Activated T-helper 2 cell treated with anti-CD3 and anti-CD28 coated beads, Interferon-gamma antibody, Interleukin-2, Interleukin-4, amounts not matched to agents 10 μg/mL and 5 μg/mL and 100 μg/mL, durations not matched to agents 14 hours and 24 hours and 36 hours (primary cell): ENCODE results near the gene KCNN3. TPM values are rescaled to one million over a fixed set of nuclear protein-coding genes. Genes with fewer than 3 reads are reported as not detected.
A peak's percentile ranks its signal among the peaks of the same experiment; 100 is the strongest.

Source experiments
- DNase-seq: peaks from one replicate; pipeline ENCODE4 v3.0.0; 2021; ENCODE audit warnings: low spot score
- H3K27ac Mint-ChIP-seq: one replicate; pipeline ENCODE4 v1.8.0; 2021; ENCODE audit warnings: mixed read lengths
- H3K27me3 Mint-ChIP-seq: one replicate; pipeline ENCODE4 v1.8.0; 2021; ENCODE audit warnings: low read depth, mixed read lengths
- H3K36me3 Mint-ChIP-seq: one replicate; pipeline ENCODE4 v1.8.0; 2021; ENCODE audit warnings: low read depth, mixed read lengths
- H3K4me1 Mint-ChIP-seq: one replicate; pipeline ENCODE4 v1.8.0; 2021; ENCODE audit warnings: low read depth, mixed read lengths
- H3K4me3 Mint-ChIP-seq: one replicate; pipeline ENCODE4 v1.8.0; 2021; ENCODE audit warnings: low read depth, mild to moderate bottlenecking, moderate library complexity, mixed read lengths
- H3K9me3 Mint-ChIP-seq: one replicate; pipeline ENCODE4 v1.8.0; 2021; ENCODE audit warnings: mixed read lengths
- intact Hi-C: fragments of 100-400 bp; cut with micrococcal nuclease; formaldehyde crosslinking; loops from one replicate; pipeline ENCODE4 v1.15.1; 2023
- total RNA-seq: library from RNA; stranded (reverse); gene quantifications from 2 replicates; pipeline ENCODE4 v1.2.3, GENCODE V29; 2022

The KCNN3 gene
- total RNA-seq, 1 donor from 2014 or later = 0.91 TPM

GRCh38 chr1:154863315-154864174 lies 6.5 kb downstream of the KCNN3 start:
- H3K27me3 Mint-ChIP-seq = peaks cover 20% of the 10 kb centered on the region
- no peak for DNase-seq
- no peaks in the 10 kb centered on the region for H3K9me3 Mint-ChIP-seq
- intact Hi-C loops = no loop called here
- no peaks in the 10 kb centered on the region for H3K36me3 Mint-ChIP-seq
- peak overlapping the region; percentile 33 for H3K27ac Mint-ChIP-seq
- H3K4me3 Mint-ChIP-seq = no peak overlapping the region
- peaks cover 20% of the 10 kb centered on the region for H3K4me1 Mint-ChIP-seq

- DNase-seq = no peak
- Mint-ChIP-seq H3K4me3 (no peak overlapping the region), H3K4me1 (peaks cover 22% of the 10 kb centered on the region), H3K36me3 (no peaks in the 10 kb centered on the region), H3K9me3 (no peaks in the 10 kb centered on the region), H3K27ac (no peak overlapping the region), H3K27me3 (peaks cover 13% of the 10 kb centered on the region)
- intact Hi-C loops = no loop called here
These were observed 7.2 kb downstream of the KCNN3 start for GRCh38 chr1:154862907-154863306.

GRCh38 chr1:154861607-154862094 lies 8.4 kb downstream of the KCNN3 start:
- H3K4me3 Mint-ChIP-seq = no peak overlapping the region
- peaks cover 25% of the 10 kb centered on the region for H3K4me1 Mint-ChIP-seq
- DNase-seq = no peak
- intact Hi-C loops = no loop called here
- peaks cover 6% of the 10 kb centered on the region for H3K27me3 Mint-ChIP-seq
- no peaks in the 10 kb centered on the region for H3K9me3 Mint-ChIP-seq
- H3K27ac Mint-ChIP-seq = no peak overlapping the region
- H3K36me3 Mint-ChIP-seq = no peaks in the 10 kb centered on the region

GRCh38 chr1:154860156-154860870 lies 9.8 kb downstream of the KCNN3 start:
- H3K27me3 Mint-ChIP-seq = no peaks in the 10 kb centered on the region
- no peak overlapping the region for H3K4me3 Mint-ChIP-seq
- H3K36me3 Mint-ChIP-seq = no peaks in the 10 kb centered on the region
- peaks cover 24% of the 10 kb centered on the region for H3K4me1 Mint-ChIP-seq
- no peaks in the 10 kb centered on the region for H3K9me3 Mint-ChIP-seq
- no peak overlapping the region for H3K27ac Mint-ChIP-seq
- DNase-seq = no peak
- intact Hi-C loops = no loop called here

GRCh38 chr1:154859786-154860155 lies 10.3 kb downstream of the KCNN3 start:
- no peaks in the 10 kb centered on the region for H3K36me3 Mint-ChIP-seq
- intact Hi-C loops = no loop called here
- no peaks in the 10 kb centered on the region for H3K9me3 Mint-ChIP-seq
- no peak for DNase-seq
- H3K27ac Mint-ChIP-seq = no peak overlapping the region
- peaks cover 24% of the 10 kb centered on the region for H3K4me1 Mint-ChIP-seq
- H3K4me3 Mint-ChIP-seq = no peak overlapping the region
- no peaks in the 10 kb centered on the region for H3K27me3 Mint-ChIP-seq

GRCh38 chr1:154859151-154859785 lies 10.8 kb downstream of the KCNN3 start:
- intact Hi-C loops = no loop called here

GRCh38 chr1:154857441-154858215 lies 12.5 kb downstream of the KCNN3 start:
- Mint-ChIP-seq H3K4me3 (no peak overlapping the region), H3K4me1 (peaks cover 15% of the 10 kb centered on the region), H3K9me3 (no peaks in the 10 kb centered on the region), H3K27ac (no peak overlapping the region), H3K36me3 (no peaks in the 10 kb centered on the region), H3K27me3 (no peaks in the 10 kb centered on the region)
- no peak for DNase-seq
- intact Hi-C loops = no loop called here

More at GRCh38 chr1:154859151-154859785, 10.8 kb downstream of the KCNN3 start:
- Mint-ChIP-seq H3K27ac (no peak overlapping the region), H3K27me3 (no peaks in the 10 kb centered on the region), H3K9me3 (no peaks in the 10 kb centered on the region), H3K4me1 (peaks cover 20% of the 10 kb centered on the region), H3K36me3 (no peaks in the 10 kb centered on the region), H3K4me3 (no peak overlapping the region)
- no peak for DNase-seq

- no peaks in the 10 kb centered on the region for H3K9me3 Mint-ChIP-seq
- intact Hi-C loops = no loop called here
- no peak overlapping the region for H3K27ac Mint-ChIP-seq
- no peaks in the 10 kb centered on the region for H3K36me3 Mint-ChIP-seq
- peaks cover 15% of the 10 kb centered on the region for H3K4me1 Mint-ChIP-seq
- no peak overlapping the region for H3K4me3 Mint-ChIP-seq
- no peak for DNase-seq
- no peaks in the 10 kb centered on the region for H3K27me3 Mint-ChIP-seq
These were observed 13.1 kb downstream of the KCNN3 start for GRCh38 chr1:154857022-154857421.

GRCh38 chr1:154856544-154856943 lies 13.5 kb downstream of the KCNN3 start:
- H3K4me1 Mint-ChIP-seq = peaks cover 15% of the 10 kb centered on the region

GRCh38 chr1:154856049-154856448 lies 14.0 kb downstream of the KCNN3 start:
- no peak overlapping the region for H3K27ac Mint-ChIP-seq
- no peaks in the 10 kb centered on the region for H3K9me3 Mint-ChIP-seq
- H3K36me3 Mint-ChIP-seq = no peaks in the 10 kb centered on the region
- intact Hi-C loops = no loop called here
- H3K4me3 Mint-ChIP-seq = no peak overlapping the region
- H3K27me3 Mint-ChIP-seq = no peaks in the 10 kb centered on the region
- no peak for DNase-seq
- H3K4me1 Mint-ChIP-seq = peaks cover 15% of the 10 kb centered on the region

More at GRCh38 chr1:154856544-154856943, 13.5 kb downstream of the KCNN3 start:
- no peak for DNase-seq
- Mint-ChIP-seq H3K36me3 (no peaks in the 10 kb centered on the region), H3K9me3 (no peaks in the 10 kb centered on the region), H3K27ac (no peak overlapping the region), H3K4me3 (no peak overlapping the region), H3K27me3 (no peaks in the 10 kb centered on the region)
- intact Hi-C loops = no loop called here

- Mint-ChIP-seq H3K4me3 (no peak overlapping the region), H3K4me1 (peaks cover 12% of the 10 kb centered on the region), H3K36me3 (no peaks in the 10 kb centered on the region), H3K27me3 (no peaks in the 10 kb centered on the region), H3K9me3 (no peaks in the 10 kb centered on the region), H3K27ac (no peak overlapping the region)
- DNase-seq = no peak
- intact Hi-C loops = no loop called here
These were observed 14.8 kb downstream of the KCNN3 start for GRCh38 chr1:154855186-154855851.

- H3K4me1 Mint-ChIP-seq = peaks cover 16% of the 10 kb centered on the region
- no peaks in the 10 kb centered on the region for H3K36me3 Mint-ChIP-seq
- no peak overlapping the region for H3K27ac Mint-ChIP-seq
- H3K4me3 Mint-ChIP-seq = no peak overlapping the region
- no peaks in the 10 kb centered on the region for H3K9me3 Mint-ChIP-seq
- no peak for DNase-seq
- intact Hi-C loops = no loop called here
- peaks cover 4% of the 10 kb centered on the region for H3K27me3 Mint-ChIP-seq
These were observed 17.2 kb downstream of the KCNN3 start for GRCh38 chr1:154852845-154853244.
